Globus pallidus (tissue), 1 donor: ENCODE results near the gene MYO5C.
"Not testable (repeated sequence)": the region's sequence is repeated elsewhere in the genome, so short reads cannot be mapped to it uniquely, and the experiment has no call there.

ENCODE experiments used
- DNase-seq: peaks from one replicate; pipeline ENCODE4 v3.0.0-alpha.2; 2015; ENCODE audit warnings: low spot score

MYO5C gene

DNA sequence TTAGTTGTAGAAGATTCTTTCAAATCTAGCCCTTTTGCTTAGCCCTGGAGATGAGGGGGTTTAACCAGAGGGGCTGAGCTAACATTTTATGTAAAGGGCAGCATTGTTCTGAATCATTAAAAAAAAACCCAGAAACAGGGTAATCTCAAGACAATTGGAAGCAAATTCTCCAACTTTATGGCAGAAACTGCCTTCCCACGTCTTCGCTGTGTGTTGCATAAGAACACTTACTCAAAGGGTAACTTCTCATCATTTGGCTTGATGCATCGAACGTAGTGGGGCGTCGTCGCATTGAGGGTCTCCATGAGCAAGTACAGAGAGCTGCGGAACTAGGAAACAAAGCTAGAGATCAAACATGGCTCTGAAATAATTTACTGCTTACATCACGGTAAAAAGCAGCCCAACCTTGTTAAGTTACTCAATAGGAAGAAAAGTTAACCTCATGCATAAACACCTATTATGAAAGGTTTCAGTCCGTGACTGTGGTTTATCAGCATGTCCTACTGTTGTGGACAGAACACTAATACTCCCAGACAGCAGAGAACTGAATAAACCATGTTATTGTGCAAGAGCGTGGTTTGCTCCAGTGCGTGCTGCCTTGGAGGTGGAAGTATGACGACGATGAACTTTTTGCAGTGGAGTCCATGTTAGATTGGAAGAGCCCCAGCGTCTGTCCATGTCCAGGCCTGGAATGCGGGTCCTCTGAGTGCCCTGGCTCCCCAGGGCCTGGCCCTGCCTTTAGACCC is 48.7 kb downstream of the MYO5C start:
- no peak for DNase-seq

DNA sequence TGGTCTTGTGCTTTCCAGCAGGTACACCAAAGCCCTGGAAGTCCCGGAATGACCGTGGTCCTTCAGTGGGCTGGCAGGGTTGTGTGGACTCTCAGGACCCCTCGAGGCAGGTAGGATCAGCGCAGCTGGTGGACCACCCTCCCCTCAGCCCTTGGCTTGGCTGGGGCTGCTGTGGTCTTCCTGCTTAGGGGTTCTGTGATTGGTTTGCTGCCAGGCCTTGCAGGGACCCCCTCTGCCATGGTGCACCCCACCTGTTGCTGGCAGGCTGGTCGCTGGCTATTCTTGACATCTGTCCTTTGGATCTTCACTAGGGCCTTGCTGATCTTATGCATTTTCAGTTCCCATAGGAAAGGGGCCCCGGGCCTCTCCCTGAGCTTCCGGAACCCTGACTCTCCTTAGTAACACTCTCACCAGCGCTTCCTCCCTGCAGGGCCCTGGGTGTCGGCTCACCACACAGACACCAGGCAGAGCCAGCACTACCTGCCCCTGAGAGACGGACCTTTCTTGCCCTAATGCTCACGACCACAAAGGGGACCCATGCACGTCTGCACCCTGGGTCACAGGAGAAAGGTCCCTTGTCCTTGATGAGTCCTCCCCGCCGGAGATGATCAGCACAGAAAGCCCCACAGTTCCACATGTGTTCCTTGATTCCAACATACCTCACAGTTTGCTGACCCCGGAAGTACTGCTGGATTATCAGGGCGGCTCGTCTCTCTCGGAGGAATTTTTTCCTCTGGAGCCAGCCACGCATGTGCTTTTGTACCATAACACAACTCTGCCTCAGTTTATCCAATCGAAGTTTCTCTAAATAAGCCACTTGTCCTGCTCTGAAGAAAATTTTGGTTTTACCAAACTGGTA is 51.7 kb downstream of the MYO5C start:
- no peak for DNase-seq

DNA sequence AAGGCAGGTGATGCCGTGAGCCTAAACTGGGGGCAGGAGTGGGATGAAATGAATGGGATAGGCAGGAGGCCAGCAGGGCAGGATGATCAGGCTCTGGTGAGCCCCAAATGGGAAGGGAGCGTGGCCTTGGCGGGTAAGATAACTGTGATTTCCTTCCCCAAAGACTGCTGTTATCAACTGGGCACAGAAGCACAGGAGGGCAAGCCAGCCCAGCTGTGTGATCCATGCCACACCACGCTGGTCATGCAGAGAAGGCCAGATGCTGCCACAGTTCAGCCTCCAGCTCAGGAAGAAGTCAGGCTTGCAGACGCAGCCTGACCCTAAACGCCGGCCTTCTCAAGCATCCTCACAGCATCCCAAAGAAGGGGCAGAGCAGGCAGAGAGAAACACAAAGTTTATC is 52.3 kb downstream of the MYO5C start:
- DNase-seq = no peak

DNA sequence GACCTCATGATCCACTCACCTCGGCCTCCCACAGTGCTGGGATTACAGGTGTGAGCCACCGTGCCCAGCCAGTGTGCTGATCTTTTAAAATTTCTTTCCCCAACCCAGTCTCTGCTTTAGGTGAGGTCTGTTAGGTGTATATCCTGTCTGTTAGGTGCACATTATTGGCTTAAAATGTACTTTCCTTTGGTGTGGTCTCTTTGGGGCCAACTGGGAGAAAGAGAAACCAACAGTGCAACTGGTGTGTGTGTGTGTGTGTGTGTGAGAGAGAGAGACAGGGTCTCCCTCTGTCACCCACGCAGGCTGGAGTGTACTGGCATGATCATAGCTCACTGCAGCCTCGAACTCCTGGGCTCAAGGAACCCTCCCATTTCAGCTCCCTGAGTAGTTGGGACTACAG is 54.1 kb downstream of the MYO5C start:
- DNase-seq = no peak

DNA sequence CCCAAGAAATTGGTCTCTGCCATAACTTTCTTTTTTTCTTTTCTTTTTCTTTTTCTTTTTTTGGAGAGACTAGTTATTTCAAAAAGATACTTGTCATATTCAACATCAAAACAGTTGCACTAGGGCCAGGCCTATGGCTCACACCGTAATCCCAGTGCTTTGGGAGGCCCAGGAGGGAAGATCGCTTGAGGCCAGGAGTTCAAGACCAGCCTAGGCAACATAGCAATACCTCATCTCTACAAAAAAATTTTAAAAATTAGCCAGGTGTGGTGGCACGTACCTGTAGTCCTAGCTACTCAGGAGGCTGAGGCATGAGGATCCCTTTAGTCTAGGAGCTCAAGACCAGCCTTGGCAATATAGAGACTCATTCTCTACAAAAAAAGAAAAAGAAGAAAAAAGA is 55.4 kb downstream of the MYO5C start:
- DNase-seq = no peak

DNA sequence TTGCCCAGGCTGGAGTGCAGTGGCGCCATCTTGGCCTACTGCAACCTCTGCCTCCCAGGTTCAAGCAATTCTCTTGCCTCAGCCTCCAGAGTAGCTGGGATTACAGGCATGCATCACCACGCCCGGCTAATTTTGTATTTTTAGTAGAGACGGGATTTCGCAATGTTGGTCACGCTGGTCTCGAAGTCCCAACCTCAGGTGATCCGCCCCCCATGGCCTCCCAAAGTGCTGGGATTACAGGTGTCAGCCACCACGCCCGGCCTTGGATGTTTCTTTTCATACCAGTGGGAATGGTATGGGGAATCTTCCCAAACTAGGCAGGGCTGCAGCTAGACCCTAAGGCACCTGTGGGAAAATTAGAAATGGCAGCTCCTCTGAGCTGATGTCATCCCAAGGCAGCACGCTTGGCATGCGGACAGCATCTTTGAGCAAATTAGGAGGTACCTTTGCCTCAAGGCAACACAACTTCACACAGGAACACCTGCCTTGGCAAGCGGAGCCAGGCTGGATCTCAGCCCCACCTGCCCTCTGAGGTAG is 56.5 kb downstream of the MYO5C start:
- not testable (repeated sequence) for DNase-seq

DNA sequence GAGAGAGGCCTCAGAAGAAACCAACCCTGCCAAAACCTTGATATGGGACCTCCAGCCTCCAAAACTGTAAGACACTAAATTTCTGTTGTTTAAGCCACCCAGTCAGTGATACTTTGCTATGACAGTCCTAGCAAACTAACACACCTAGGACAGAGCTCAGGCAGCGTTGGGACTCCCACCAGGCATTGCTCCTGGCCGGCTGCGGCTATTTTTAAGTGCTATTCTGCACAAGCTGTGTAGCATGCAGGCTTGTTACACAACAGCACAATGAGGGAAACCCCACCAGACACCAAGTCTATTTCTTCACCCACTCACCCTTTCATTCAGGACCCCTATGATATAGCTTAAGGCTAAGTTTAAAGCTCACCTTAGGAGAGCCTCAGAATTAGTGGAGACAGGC is 57.5 kb downstream of the MYO5C start:
- DNase-seq = no peak

DNA sequence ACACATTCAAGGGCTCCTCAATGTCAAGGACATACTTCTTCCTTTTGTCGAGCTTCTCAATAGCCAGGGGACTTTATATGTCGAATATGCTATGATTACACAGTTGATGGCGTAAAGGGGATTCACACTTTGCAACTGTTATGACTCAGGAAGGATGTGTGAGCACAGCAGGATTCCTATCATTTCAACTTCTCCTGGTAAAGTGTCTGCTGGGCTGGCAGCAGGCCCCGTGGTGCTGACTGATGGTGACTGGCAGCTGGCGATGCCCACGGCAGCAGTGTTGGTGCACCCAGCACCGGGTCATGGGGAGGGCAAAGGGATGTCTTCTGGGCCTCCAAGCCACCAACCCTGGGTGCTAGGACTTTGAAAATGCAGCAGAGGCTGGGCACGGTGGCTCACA is 59.6 kb downstream of the MYO5C start:
- no peak for DNase-seq

DNA sequence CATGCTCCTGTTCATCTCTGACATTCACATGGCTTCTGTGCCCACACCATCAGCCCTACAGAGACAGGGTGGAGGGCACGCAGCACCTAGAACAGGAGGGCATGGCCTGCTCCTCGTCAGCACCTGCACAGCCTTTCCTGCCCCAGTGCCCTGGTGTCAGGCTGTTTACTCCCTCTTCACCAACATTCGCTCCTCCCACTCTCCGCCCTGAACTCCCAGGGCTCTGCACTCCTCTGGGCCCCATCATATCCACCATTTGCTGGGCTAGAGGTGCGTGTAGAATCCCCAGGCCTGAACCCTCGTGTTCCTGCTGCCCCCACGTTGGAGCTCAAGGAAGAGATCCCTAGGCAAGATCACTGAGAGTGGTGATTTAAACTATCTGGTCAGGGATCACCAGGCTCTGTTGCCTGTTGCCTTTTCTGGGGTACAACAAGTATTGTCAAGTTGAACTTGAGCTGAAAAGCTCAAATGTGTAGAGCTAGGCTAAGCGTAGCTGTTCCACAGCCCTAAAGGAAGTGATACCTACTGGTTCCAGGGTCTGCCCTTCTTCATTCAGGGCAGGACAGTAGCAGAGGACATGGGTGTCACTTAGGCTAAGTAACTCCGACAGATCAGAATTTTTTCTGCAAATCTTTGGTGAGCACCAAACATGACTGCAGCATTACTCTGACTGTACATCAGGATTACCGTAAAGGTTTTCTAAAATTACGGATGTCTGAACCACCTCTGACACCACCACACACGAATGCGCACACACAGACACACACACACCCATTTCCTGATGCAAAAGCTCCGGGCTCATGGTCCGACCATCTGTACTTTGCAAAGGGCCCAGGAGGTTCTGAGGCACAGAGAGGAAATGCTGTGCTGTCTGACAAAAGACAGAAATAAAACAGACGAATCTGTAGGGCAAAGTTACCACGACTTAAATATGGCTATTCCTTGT is 60.7 kb downstream of the MYO5C start:
- no peak for DNase-seq

DNA sequence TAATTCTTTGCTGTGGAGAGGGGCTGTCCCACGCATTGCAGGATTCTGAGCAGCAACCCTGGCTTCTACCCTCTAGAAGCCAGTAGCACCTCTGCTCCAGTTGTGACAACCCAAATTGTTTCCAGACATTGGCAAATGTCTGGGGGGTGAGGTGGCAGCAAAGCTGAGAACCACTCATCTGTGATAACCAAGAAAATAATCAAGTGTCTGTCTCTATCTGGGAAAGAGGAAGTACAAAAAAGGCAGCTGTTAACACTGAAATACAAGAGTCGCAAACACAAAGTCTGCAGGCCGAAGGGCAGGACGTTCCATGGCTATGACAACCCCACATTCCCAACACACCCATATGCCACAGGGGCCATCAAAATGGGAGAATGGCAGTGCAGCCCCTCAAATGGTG is 62.2 kb downstream of the MYO5C start:
- DNase-seq = no peak

DNA sequence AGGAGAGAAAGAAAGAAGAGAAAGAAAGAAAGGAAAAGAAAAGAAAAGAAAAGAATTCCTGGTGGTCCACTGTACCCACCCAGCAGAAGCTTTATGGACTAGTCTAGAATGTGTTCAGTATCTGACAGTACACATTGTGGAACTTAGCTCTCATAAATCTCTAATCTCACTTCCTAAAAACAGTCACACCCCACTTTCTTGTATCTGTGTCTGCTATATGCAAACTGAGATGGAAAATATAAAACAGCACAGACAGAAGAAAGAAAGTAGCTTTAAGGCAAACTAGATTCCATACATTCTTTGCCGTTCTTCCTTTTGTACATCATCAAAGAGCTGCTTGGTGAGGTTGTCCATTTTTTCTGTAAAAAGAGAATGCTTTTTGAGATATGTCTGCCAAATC is 63.3 kb downstream of the MYO5C start:
- DNase-seq = no peak

DNA sequence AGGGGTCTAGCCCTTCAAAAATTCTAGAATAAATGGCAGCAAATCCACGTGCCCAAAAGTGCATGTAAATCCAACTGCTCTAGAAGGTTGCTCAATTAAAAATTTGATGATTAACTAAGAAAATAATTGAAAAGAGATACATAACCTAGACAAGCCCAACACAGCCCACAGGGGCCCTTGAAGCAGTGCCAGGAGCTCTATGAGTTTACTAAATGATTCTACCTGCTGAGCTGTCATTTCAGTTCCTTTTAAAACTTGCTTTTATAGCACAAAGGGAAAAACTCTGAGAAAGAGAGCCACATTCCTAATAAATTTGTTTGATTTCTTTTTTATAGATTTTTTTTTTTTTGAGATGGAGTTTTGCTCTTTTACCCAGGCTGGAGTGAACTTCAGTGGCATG is 65.5 kb downstream of the MYO5C start:
- no peak for DNase-seq

DNA sequence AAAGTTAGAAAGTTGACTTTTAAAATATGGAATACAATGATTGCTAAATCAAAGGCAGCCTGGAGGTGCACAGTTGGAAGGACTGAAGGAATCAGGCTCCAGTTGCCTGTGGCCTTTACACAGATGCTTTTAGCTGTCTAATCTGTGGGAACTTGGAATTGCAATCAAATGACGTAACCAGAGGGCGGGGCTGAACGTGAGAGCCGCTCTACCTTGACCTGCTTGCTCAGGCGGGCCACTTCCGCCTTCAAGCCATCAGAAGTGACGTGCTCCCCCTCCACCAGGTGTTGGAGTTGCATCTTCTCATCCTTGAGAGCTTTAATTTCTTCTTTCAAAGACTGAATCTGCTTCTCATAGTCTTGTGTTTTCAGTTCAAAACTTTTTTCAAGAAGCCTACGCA is 66.7 kb downstream of the MYO5C start:
- no peak for DNase-seq

DNA sequence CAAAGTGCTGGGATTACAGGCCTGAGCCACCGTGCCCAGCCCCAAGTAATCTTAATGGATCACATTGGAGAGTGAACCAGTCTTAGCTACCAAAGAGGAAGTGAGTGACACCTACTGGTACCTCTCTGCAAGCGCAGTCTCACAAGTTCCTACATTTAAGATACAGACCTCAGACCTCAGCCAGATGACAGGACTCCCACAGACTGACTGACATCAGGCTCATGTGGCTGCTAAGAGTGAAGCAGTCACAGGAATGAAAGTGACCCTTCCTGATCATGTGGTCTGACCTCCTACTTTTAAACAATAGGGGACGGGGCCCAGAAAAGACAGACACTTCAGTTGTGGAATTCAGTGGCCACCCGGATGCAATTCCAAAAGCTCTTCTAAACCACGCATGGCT is 68.1 kb downstream of the MYO5C start:
- DNase-seq = peak; percentile 62

DNA sequence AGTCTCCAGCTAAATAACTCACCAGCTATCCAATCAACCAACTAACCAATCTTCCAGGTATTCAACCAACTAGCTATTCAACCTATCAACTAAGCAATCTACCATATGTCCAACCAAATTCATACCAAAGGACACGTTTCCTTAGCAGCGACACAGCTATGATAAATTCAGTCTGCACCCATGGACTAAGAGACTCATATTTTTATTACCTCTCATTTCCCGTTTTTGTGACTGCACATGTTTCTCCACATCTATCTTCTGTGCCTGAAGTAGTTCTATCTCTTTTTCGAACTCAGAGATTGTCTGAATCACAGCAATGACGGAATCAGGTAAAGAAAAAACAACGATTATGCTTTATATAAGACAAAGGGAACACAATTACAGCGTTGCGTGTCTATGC is 70.4 kb downstream of the MYO5C start:
- no peak for DNase-seq

DNA sequence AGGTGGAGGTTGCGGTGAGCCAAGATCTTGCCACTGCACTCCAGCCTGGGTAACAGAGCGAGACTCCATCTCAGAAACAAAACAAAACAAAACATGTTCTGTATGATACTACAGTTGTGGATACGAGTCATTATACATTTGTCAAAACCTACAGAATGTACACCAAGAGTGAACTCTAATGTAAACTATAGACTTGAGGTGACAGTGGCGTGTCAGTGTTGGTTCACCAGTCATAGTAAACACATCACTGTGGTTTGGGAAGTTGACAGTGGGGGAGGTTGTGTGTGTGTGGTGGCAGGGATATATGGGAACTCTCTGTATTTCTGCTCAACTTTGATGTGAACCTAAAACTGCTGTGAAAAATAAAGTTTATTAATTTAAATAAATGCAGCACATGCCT is 71.4 kb downstream of the MYO5C start:
- DNase-seq = no peak

DNA sequence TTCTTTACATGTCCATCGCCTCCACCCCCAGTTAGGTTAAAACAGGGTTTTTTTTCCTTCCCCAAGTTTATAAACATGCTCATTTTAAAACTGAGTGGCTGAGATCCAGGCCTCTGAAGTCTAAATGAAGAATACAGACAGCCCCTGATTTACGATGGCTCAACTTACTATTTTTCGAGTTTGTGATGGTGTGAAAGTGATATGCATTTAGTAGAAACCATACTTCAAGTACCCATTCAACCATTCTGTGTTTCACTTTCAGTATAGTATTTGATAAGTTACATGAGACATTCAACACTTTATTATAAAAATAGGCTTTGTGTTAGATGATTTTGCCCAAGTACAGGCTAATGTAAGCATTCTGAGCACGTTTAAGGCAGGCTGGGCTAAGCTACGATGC is 73.9 kb downstream of the MYO5C start:
- no peak for DNase-seq

DNA sequence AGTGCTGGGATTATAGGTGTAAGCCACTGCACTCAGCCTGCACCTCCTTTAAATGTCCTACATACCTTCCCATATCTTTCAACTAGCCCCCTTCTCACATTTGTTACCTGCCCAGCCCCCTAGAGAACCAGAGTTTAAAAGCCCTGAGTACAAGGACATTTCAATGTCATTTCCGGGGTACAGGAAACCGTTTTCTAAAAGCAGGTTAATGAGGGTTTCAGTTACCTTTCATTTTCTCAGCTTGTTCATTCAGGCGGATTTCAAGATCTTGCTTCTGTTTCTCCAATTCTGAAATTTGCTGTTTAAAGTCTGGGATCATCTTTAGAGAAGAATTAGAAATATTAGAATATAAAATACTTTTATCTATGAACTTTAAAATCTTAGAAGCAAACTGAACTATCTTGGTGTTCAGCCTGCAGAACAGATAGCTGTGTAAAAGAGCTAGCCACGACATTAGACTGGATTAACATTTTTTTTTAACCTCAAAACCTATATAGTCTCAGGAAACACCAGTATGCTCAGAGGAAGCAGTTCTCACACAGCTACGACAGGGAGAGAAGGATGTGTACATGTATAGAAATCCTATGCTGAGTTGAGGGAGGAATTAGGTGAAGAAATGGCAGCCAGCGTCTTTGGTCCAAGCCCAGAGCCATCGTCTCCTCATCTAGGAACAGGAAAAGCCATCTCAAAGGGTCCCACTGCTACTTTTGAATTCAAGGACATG is 74.5 kb downstream of the MYO5C start:
- no peak for DNase-seq

DNA sequence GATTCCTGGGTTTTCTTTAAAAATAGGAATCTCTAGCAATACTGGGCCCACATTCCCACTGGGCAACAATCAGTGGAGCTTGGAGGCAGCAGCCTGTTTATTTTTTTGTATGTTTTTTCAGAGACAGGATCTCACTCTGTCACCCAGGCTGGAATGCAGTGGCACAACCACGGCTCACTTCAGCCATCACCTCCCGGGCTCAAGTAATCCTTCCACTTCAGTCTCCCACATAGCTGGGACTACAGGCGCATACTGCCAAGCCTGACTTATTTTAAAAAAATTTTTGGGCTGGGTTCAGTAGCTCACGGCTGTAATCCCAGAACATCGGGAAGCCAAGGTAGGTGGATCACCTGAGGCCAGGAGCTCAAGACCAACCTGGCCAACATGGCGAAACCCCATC is 75.4 kb downstream of the MYO5C start:
- no peak for DNase-seq

DNA sequence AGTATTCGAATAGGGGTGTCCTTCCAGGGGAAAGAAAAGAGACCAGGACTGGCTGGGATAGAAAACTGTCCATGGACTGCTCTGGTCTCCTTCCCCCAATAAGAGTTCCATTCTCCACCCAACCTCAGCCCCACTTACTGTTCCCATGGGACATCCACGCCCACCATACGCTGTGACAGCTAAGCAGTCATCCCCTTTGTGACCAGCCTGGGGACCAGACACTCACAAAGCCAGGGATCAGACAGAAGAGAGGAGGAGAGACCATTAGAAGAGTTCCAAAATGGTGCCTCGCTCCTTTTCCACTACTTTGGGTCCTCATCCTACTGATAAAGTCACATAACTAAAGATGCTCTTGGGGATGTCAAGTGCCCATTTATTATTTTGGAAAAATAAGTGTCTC is 76.8 kb downstream of the MYO5C start:
- DNase-seq = no peak

DNA sequence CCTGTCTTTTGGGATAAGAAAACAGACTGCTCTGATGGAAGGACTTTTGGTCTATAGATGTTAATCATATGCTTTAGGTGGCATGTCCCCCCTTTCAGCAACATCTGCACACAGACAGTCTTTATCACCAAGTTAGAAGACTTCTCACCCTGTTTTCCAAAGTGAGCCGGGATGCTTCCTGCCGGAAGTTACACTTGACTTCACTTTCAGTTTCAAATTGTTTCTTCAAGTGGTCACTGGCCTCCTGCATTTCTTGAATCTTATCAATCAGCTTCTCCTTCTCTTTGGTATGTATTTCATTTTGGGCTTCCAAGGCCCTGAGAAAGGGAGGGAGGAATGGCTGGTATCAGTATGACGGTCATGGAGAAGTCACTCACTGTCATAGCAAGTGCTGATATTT is 77.2 kb downstream of the MYO5C start:
- no peak for DNase-seq

DNA sequence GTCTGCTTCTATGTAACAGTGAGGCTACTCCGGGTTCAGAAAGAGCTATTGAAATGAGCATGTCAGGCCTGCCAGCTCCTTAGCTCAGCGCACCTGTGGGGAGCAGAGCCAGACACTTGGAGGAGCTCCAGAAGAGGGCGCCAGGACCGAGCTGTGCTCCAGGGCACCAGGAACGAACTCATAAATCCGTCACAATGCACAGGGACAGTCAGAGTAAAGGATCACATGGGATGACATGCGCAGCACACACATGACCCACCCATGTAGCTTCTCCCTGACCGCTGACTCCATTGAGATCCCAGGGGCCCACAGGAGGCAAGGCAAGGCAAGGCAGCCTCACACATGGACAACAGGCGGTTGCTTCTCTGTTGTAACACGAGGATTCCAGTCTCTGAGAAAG is 78.4 kb downstream of the MYO5C start:
- DNase-seq = no peak
